Activated B cell treated with CpG ODN at 0.5 μM for 24 hours (primary cell): ENCODE measurements around the gene UBE2E3. TPM values are rescaled to one million over a fixed set of nuclear protein-coding genes. Genes with fewer than 3 reads are reported as not detected.
"Not testable (repeated sequence)": the region's sequence is repeated elsewhere in the genome, so short reads cannot be mapped to it uniquely, and the experiment has no call there.

Experiments
- ATAC-seq: fragments of 200-7000 bp; cut with Tn5 transposase; one replicate; pipeline ENCODE4 v1.10.0; 2021; ENCODE audit warnings: low read depth, mild to moderate bottlenecking, moderate library complexity
- CTCF ChIA-PET: fragments of 350-600 bp; sonication (Branson Sonifier 250); formaldehyde crosslinking; loops from one replicate; lab custom pipeline; 2021; ENCODE audit warnings: antibody characterized with exemption; lab: Charles Lee
- POLR2A ChIA-PET: fragments of 350-600 bp; sonication (Branson Sonifier 250); formaldehyde crosslinking; loops from one replicate; lab custom pipeline; 2021; ENCODE audit warnings: antibody characterized with exemption; lab: Charles Lee
- DNase-seq: peaks from one replicate; pipeline ENCODE4 v3.0.0; 2022
- H3K27ac Mint-ChIP-seq: one replicate; pipeline ENCODE4 v1.8.0; 2020; ENCODE audit warnings: mixed read lengths
- H3K27me3 Mint-ChIP-seq: one replicate; pipeline ENCODE4 v1.8.0; 2021; ENCODE audit warnings: mixed read lengths
- H3K36me3 Mint-ChIP-seq: one replicate; pipeline ENCODE4 v1.8.0; 2021; ENCODE audit warnings: low read depth, mixed read lengths
- H3K4me1 Mint-ChIP-seq: one replicate; pipeline ENCODE4 v1.8.0; 2021; ENCODE audit warnings: mixed read lengths
- H3K4me3 Mint-ChIP-seq: one replicate; pipeline ENCODE4 v1.8.0; 2020; ENCODE audit warnings: mild to moderate bottlenecking, mixed read lengths
- H3K9me3 Mint-ChIP-seq: one replicate; pipeline ENCODE4 v1.8.0; 2020; ENCODE audit warnings: mixed read lengths
- CTCF ChIP-seq: fragments of 200-600 bp; IDR thresholded peaks from one replicate; pipeline ENCODE4 v1.8.0; 2022; ENCODE audit warnings: antibody characterized with exemption, mild to moderate bottlenecking
- intact Hi-C: fragments of 100-400 bp; cut with micrococcal nuclease; formaldehyde crosslinking; loops from one replicate; pipeline ENCODE4 v1.15.1; 2024
- total RNA-seq: library from RNA; stranded (reverse); gene quantifications from 2 replicates; pipeline ENCODE4 v1.2.3, GENCODE V29; 2022

UBE2E3 gene
- total RNA-seq, 1 donor from 2014 or later: 33.6 TPM

- H3K36me3 Mint-ChIP-seq: no peaks in the 10 kb centered on the region
- H3K27ac Mint-ChIP-seq: no peak overlapping the region
- no peak for TF ChIP-seq CTCF
- CTCF ChIA-PET: interaction anchor here (1.0 kb wide), 3 partner anchors 381 to 639 kb away, joined by 3 to 6 read pairs (median 3); no protein-coding TSS in a partner anchor
- no peak for DNase-seq
- no peak for ATAC-seq
- no peaks in the 10 kb centered on the region for H3K27me3 Mint-ChIP-seq
- no peaks in the 10 kb centered on the region for H3K9me3 Mint-ChIP-seq
- no peaks in the 10 kb centered on the region for H3K4me1 Mint-ChIP-seq
- POLR2A ChIA-PET: no interaction called here
- no peak overlapping the region for H3K4me3 Mint-ChIP-seq
- intact Hi-C loops: loop anchor here (1.0 to 5.0 kb wide), 6 partner anchors 381 to 1001 kb away; partner anchors contain the start of gene ITGA4
Observed at GRCh38 chr2:181076658-181077057, 96.3 kb downstream of the UBE2E3 start.

- CTCF ChIA-PET: interaction anchor here (0.7 to 1.0 kb wide), 4 partner anchors 18 to 638 kb away, joined by 3 to 6 read pairs (median 3); no protein-coding TSS in a partner anchor
- POLR2A ChIA-PET: no interaction called here
Observed at GRCh38 chr2:181077128-181077709, 96.8 kb downstream of the UBE2E3 start.

GRCh38 chr2:181083140-181083539 lies 102.7 kb downstream of the UBE2E3 start:
- ATAC-seq: no peak
- no peak overlapping the region for H3K27ac Mint-ChIP-seq
- H3K27me3 Mint-ChIP-seq: no peaks in the 10 kb centered on the region
- no peaks in the 10 kb centered on the region for H3K9me3 Mint-ChIP-seq
- no peak overlapping the region for H3K4me3 Mint-ChIP-seq
- no peaks in the 10 kb centered on the region for H3K4me1 Mint-ChIP-seq
- no peak for DNase-seq
- intact Hi-C loops: no loop called here
- H3K36me3 Mint-ChIP-seq: no peaks in the 10 kb centered on the region
- no peak for TF ChIP-seq CTCF
- ChIA-PET POLR2A (no interaction called here), CTCF (no interaction called here)

More at GRCh38 chr2:181077128-181077709, 96.8 kb downstream of the UBE2E3 start:
- Mint-ChIP-seq H3K27ac (no peak overlapping the region), H3K4me3 (no peak overlapping the region), H3K36me3 (no peaks in the 10 kb centered on the region), H3K9me3 (no peaks in the 10 kb centered on the region), H3K4me1 (no peaks in the 10 kb centered on the region), H3K27me3 (no peaks in the 10 kb centered on the region)
- intact Hi-C loops: loop anchor here (1.0 to 5.0 kb wide), 6 partner anchors 380 to 1000 kb away; partner anchors contain the start of gene ITGA4
- peak; percentile 58 for ATAC-seq
- TF ChIP-seq CTCF: no peak
- DNase-seq: no peak

- intact Hi-C loops: no loop called here
- H3K27ac Mint-ChIP-seq: no peak overlapping the region
- no peaks in the 10 kb centered on the region for H3K9me3 Mint-ChIP-seq
- TF ChIP-seq CTCF: no peak
- no peaks in the 10 kb centered on the region for H3K4me1 Mint-ChIP-seq
- CTCF ChIA-PET: interaction anchor here (0.8 kb wide), 1 partner anchor 372 kb away, joined by 3 read pairs; the partner anchor contains the start of gene ITGA4
- POLR2A ChIA-PET: no interaction called here
- ATAC-seq (no peak), DNase-seq (no peak)
- H3K27me3 Mint-ChIP-seq: peaks cover 6% of the 10 kb centered on the region
- H3K36me3 Mint-ChIP-seq: no peaks in the 10 kb centered on the region
- H3K4me3 Mint-ChIP-seq: no peak overlapping the region
Observed at GRCh38 chr2:181085734-181086133, 105.3 kb downstream of the UBE2E3 start.

- POLR2A ChIA-PET: interaction anchor here (0.6 kb wide), 1 partner anchor 92 kb away, joined by 3 read pairs; no protein-coding TSS in a partner anchor
- intact Hi-C loops, H3K36me3 Mint-ChIP-seq: not testable (repeated sequence)
Observed at GRCh38 chr2:181091920-181092319, 111.5 kb downstream of the UBE2E3 start.

More at GRCh38 chr2:181091920-181092319, 111.5 kb downstream of the UBE2E3 start:
- H3K4me1 Mint-ChIP-seq, ATAC-seq, CTCF ChIA-PET, H3K27ac Mint-ChIP-seq, H3K4me3 Mint-ChIP-seq, DNase-seq, H3K27me3 Mint-ChIP-seq: not testable (repeated sequence)
- H3K9me3 Mint-ChIP-seq: peaks cover 20% of the 10 kb centered on the region
